K562 (cell line): Measurements from ENCODE around the gene PODXL. TPM values are rescaled to one million over a fixed set of nuclear protein-coding genes. Genes with fewer than 3 reads are reported as not detected.

Experiments
- ARID3B ChIP-seq: fragments of 250-450 bp; sonication (Bioruptor Pico); IDR thresholded peaks from 2 replicates; pipeline ENCODE4 v1.4.0; 2020; ENCODE audit warnings: borderline replicate concordance
- BMI1 ChIP-seq: fragments of 150-350 bp; IDR thresholded peaks from 2 replicates; pipeline ENCODE4 v1.6.1; 2014; ENCODE audit warnings: low read length
- BRF2 ChIP-seq: IDR thresholded peaks from 3 replicates; pipeline ENCODE4 v1.6.1; 2011; ENCODE audit warnings: borderline replicate concordance, mild to moderate bottlenecking; ENCODE audit not compliant: insufficient read length, insufficient read depth
- CBX1 ChIP-seq: sonication (generic); IDR thresholded peaks from 2 replicates; pipeline ENCODE4 v1.6.1; 2016; ENCODE audit warnings: antibody characterized with exemption, low read depth, mild to moderate bottlenecking
- ETV6 ChIP-seq, 3 experiments: fragments of 150-350 bp in 1 of 3; sonication (generic) in 1 of 3; formaldehyde crosslinking in 1 of 3; IDR thresholded peaks; 2 replicates each; pipeline versions ENCODE4 v1.6.1 to v1.8.0; 2014 to 2022; ENCODE audit warnings: borderline replicate concordance in 2 of 3, low read depth in 2 of 3, antibody characterized with exemption in 1 of 3, low read length in 1 of 3, mild to moderate bottlenecking in 1 of 3, missing genetic modification reagents in 1 of 3
- FIP1L1 ChIP-seq: fragments of 200-400 bp; formaldehyde crosslinking; IDR thresholded peaks from 2 replicates; pipeline ENCODE4 v1.6.1; 2018; ENCODE audit warnings: mild to moderate bottlenecking, low read depth, low read length; ENCODE audit not compliant: poor library complexity, severe bottlenecking
- IFI16 ChIP-seq: fragments of 250-450 bp; sonication (Bioruptor Pico); IDR thresholded peaks from 2 replicates; pipeline ENCODE4 v2.1.2; 2022; ENCODE audit warnings: mild to moderate bottlenecking, inconsistent platforms
- KAT8 ChIP-seq: fragments of 450-650 bp; IDR thresholded peaks from 2 replicates; pipeline ENCODE4 v1.6.1; 2016; ENCODE audit warnings: low read depth, mild to moderate bottlenecking
- LARP7 ChIP-seq: fragments of 450-650 bp; IDR thresholded peaks from 2 replicates; pipeline ENCODE4 v1.6.1; 2016
- MCM3 ChIP-seq: fragments of 450-650 bp; IDR thresholded peaks from 2 replicates; pipeline ENCODE4 v1.6.1; 2016
- POLR3A ChIP-seq: IDR thresholded peaks from 2 replicates; pipeline ENCODE4 v1.6.1; 2011; ENCODE audit warnings: borderline replicate concordance, mild to moderate bottlenecking, moderate library complexity; ENCODE audit not compliant: insufficient read length, insufficient read depth; ENCODE audit errors: extremely low read depth
- RFX5 ChIP-seq: IDR thresholded peaks from 2 replicates; pipeline ENCODE4 v1.6.1; 2011; ENCODE audit warnings: low read depth, mild to moderate bottlenecking, improper control_type of control experiment, low read length
- RUNX1 ChIP-seq: sonication (generic); IDR thresholded peaks from 2 replicates; pipeline ENCODE4 v1.6.1; 2016; ENCODE audit warnings: antibody characterized with exemption, low read depth
- SFPQ ChIP-seq: fragments of 200-400 bp; formaldehyde crosslinking; IDR thresholded peaks from 2 replicates; pipeline ENCODE4 v1.6.1; 2017; ENCODE audit warnings: mild to moderate bottlenecking, low read depth, low read length, moderate library complexity
- SNRNP70 ChIP-seq: fragments of 200-400 bp; formaldehyde crosslinking; optimal IDR thresholded peaks from 2 replicates; pipeline ENCODE3; 2017; ENCODE audit warnings: low read depth, low read length
- SRSF3 ChIP-seq: fragments of 200-400 bp; formaldehyde crosslinking; IDR thresholded peaks from 2 replicates; pipeline ENCODE4 v1.6.1; 2016; ENCODE audit warnings: mild to moderate bottlenecking, low read length, moderate library complexity; ENCODE audit not compliant: insufficient read depth
- ZNF436 ChIP-seq: fragments of 250-450, 450-650 bp; sonication (Bioruptor Pico); formaldehyde crosslinking; IDR thresholded peaks from 2 replicates; pipeline ENCODE4 v1.7.0; 2020; ENCODE audit warnings: mild to moderate bottlenecking
- ZNF609 ChIP-seq: sonication (generic); formaldehyde crosslinking; IDR thresholded peaks from 2 replicates; pipeline ENCODE4 v1.8.1; 2023; ENCODE audit warnings: missing genetic modification reagents, mild to moderate bottlenecking, borderline replicate concordance
- ZNF766 ChIP-seq: fragments of 200-800 bp; sonication (Bioruptor generic); conservative IDR thresholded peaks from 2 replicates; pipeline ENCODE4 v1.6.1; 2016; ENCODE audit warnings: missing genetic modification characterization, missing compliant biosample characterization
- polyA plus RNA-seq, 8 experiments: library from polyadenylated mRNA; depleted of rRNA in 4 of 8; stranded (reverse) in 5 of 8; unstranded in 3 of 8; fragments of >200 nt; fragmentation: Nextera tagmentation in 2 of 8; fragmentation: Illumina TruSeq in 1 of 8; extraction: Ambion mirVana in 2 of 8; extraction: Trizol in 1 of 8; gene quantifications; 2 replicates each; pipeline versions ENCODE4 v1.2.1 to v1.2.3, GENCODE V29; 2011 to 2014; ENCODE audit warnings: inconsistent platforms in 1 of 8, missing spikeins in 1 of 8
- total RNA-seq, 7 experiments: library from RNA; depleted of rRNA in 6 of 7; stranded (reverse); fragments of >200 nt in 6 of 7; fragmentation: Illumina TruSeq in 2 of 7; extraction: Trizol in 2 of 7; gene quantifications; 2 replicates each; pipeline versions ENCODE4 v1.2.1 to v1.2.3, GENCODE V29; 2011 to 2021; ENCODE audit warnings: low replicate concordance in 1 of 7

PODXL gene
- total and polyA plus RNA-seq, 9 of the 15 experiments (the other 6 are each of a cell fraction or from before 2014, with no cell fraction given) = 0.01 to 0.73 (median 0.07) TPM

GRCh38 chr7:131586259-131586658, 29.8 kb upstream of the PODXL start (continued):
- TF ChIP-seq ARID3B (CRISPR knock-in tag) (no peak), IFI16 (CRISPR knock-in tag) (no peak), LARP7 (no peak), FIP1L1 (no peak), ZNF609 (CRISPR knock-in tag) (no peak), ETV6 (IDR thresholded peaks at IDR 0.05; ENCODE audit: borderline replicate concordance in 1 of 2, low read depth in 2 of 2, low read length in 1 of 2) (no peak), ETV6 (CRISPR knock-in tag; IDR thresholded peaks at IDR 0.05; ENCODE audit: borderline replicate concordance) (no peak), SNRNP70 (no peak), CBX1 (no peak), RUNX1 (peak; percentile 42; the same call in 1 of the 2 replicates), SFPQ (no peak), BMI1 (no peak), ZNF436 (CRISPR knock-in tag) (no peak), MCM3 (no peak), POLR3A (no peak), SRSF3 (no peak), RFX5 (no peak), ZNF766 (peak; percentile 49; the same call in 1 of the 2 replicates), BRF2 (no peak), KAT8 (no peak)
